Measurements from ENCODE around the gene TXNDC16. TPM values are rescaled to one million over a fixed set of nuclear protein-coding genes. Genes with fewer than 3 reads are reported as not detected.

The TXNDC16 gene
- total RNA-seq, 1 experiment from 2014 or later: 13.2 TPM

DNA sequence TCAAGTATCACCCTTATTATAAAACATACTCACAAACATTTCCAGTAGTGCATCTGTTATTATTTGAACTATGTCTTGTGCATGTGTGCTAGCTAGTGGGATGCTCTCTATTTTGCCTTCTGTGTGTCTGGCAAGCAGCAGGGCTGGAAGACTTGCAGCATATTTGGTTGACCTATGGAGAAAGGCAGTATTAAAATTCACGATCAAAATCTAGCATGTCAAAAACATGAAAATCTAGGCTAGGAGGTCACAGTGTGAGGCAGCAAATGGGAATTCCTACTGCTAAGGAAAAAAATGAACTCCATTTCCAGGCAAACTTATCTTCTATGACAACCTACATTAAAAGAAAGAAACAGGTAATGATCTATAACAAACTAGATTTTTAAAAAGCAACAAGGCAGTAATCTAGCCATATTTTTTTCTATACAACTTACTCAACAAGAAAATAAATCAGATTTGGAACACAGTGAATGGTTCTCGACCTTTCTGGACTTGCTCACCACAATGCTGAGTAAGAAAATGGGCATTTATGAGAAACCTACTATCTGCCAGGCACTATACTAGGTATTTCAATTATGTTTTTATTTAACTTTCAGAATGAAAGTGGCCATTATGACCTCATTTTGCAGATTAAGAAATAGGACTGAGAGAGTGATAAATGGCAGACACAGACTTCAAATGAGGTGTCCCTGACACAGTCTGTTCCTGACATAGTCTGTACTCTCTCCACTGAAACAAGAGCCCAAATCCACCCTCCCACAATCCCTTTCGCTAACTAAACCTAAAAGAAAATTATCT, 96.8 kb downstream of the TXNDC16 start:
- Histone ChIP-seq H3K4me1 (ENCODE audit: insufficient read depth, low read length) (no peaks in the 10 kb centered on the region), H2AFZ (ENCODE audit: low read length) (no peak overlapping the region), H3K14ac (ENCODE audit: insufficient read depth, low read length) (no peak overlapping the region), H3K18ac (ENCODE audit: insufficient read length, low read depth, low read length) (no peak overlapping the region), H3T11ph (ENCODE audit: low read length) (no peak overlapping the region), H2BK5ac (ENCODE audit: insufficient read length, low read length) (no peak overlapping the region), H4K5ac (ENCODE audit: insufficient read length, low read depth, low read length) (no peak overlapping the region), H4K20me1 (ENCODE audit: control insufficient read depth, insufficient read depth, insufficient read length) (no peaks in the 10 kb centered on the region), H4K8ac (replicated peaks; ENCODE audit: insufficient read length, low read depth, low read length) (no peak overlapping the region), H3K23me2 (ENCODE audit: insufficient read length, low read depth, low read length, poor library complexity, severe bottlenecking) (no peaks in the 10 kb centered on the region), H3K79me2 (ENCODE audit: insufficient read depth, low read length) (no peaks in the 10 kb centered on the region), H3K79me1 (ENCODE audit: insufficient read depth, low read depth, low read length, poor library complexity, severe bottlenecking) (no peaks in the 10 kb centered on the region), H2AK5ac (ENCODE audit: insufficient read length, low read length) (no peak overlapping the region), H3K56ac (ENCODE audit: insufficient read length, low read depth, low read length) (no peak overlapping the region), H3K27ac (ENCODE audit: insufficient read length, low read depth, low read length) (no peak overlapping the region), H3K4me2 (ENCODE audit: insufficient read depth, insufficient read length, low read length) (no peak overlapping the region), H3K4ac (ENCODE audit: low read depth, low read length) (no peak overlapping the region), H2BK120ac (ENCODE audit: low read depth, low read length, poor library complexity, severe bottlenecking) (no peak overlapping the region), H2BK12ac (ENCODE audit: insufficient read length, low read depth, low read length) (no peak overlapping the region), H3K9ac (ENCODE audit: extremely low read depth, insufficient read length, low read length) (no peak overlapping the region), H2BK20ac (ENCODE audit: low read depth, low read length, poor library complexity, severe bottlenecking) (no peak overlapping the region), H3K9me3 (ENCODE audit: control insufficient read depth, low read depth, low read length) (no peaks in the 10 kb centered on the region), H2BK15ac (ENCODE audit: low read depth, low read length) (no peak overlapping the region), H3K23ac (ENCODE audit: insufficient read length, low read depth, low read length) (no peak overlapping the region), H3K27me3 (ENCODE audit: insufficient read depth, low read length) (no peaks in the 10 kb centered on the region), H4K91ac (ENCODE audit: insufficient read length, low read depth, low read length) (no peak overlapping the region)
- no peak overlapping the region for H3K27ac Mint-ChIP-seq
- no peaks in the 10 kb centered on the region for H3K9me3 Mint-ChIP-seq
- DNase-seq: no peak
- H3K4me1 Mint-ChIP-seq: peaks cover 3 to 6% of the 10 kb centered on the region in 2 experiments; a peak in 3 of 4 replicates
- no CpG with 5 or more reads among the region's 3 CpGs for WGBS (ENCODE audit: extremely low coverage, insufficient read length, low lambda C conversion rate)
- TF ChIP-seq, protein P1, sequence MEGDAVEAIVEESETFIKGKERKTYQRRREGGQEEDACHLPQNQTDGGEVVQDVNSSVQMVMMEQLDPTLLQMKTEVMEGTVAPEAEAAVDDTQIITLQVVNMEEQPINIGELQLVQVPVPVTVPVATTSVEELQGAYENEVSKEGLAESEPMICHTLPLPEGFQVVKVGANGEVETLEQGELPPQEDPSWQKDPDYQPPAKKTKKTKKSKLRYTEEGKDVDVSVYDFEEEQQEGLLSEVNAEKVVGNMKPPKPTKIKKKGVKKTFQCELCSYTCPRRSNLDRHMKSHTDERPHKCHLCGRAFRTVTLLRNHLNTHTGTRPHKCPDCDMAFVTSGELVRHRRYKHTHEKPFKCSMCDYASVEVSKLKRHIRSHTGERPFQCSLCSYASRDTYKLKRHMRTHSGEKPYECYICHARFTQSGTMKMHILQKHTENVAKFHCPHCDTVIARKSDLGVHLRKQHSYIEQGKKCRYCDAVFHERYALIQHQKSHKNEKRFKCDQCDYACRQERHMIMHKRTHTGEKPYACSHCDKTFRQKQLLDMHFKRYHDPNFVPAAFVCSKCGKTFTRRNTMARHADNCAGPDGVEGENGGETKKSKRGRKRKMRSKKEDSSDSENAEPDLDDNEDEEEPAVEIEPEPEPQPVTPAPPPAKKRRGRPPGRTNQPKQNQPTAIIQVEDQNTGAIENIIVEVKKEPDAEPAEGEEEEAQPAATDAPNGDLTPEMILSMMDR (conservative IDR thresholded peaks at IDR 0.05): no peak
- H3K27me3 Mint-ChIP-seq (ENCODE audit: low read depth): no peaks in the 10 kb centered on the region
- H3K36me3 Mint-ChIP-seq (ENCODE audit: insufficient read depth in 1 of 3, low read depth in 3 of 3): peaks cover 2 to 5% (median 2%) of the 10 kb centered on the region in 3 experiments; a peak in 4 of 7 replicates
- no peak overlapping the region for H3K4me3 Mint-ChIP-seq

Data from H9 (cell line).